GM21825 (cell line): Measurements from ENCODE around the gene PUSL1.

Experiments used
- ATAC-seq: cut with Tn5 transposase; IDR thresholded peaks from one replicate; pipeline ENCODE4 v1.9.1; 2021; ENCODE audit warnings: mild to moderate bottlenecking, moderate library complexity; ENCODE audit not compliant: unreplicated experiment

The PUSL1 gene

GRCh38 chr1:1278620-1279019 is 29.8 kb upstream of the PUSL1 start:
- ATAC-seq = no peak

DNA sequence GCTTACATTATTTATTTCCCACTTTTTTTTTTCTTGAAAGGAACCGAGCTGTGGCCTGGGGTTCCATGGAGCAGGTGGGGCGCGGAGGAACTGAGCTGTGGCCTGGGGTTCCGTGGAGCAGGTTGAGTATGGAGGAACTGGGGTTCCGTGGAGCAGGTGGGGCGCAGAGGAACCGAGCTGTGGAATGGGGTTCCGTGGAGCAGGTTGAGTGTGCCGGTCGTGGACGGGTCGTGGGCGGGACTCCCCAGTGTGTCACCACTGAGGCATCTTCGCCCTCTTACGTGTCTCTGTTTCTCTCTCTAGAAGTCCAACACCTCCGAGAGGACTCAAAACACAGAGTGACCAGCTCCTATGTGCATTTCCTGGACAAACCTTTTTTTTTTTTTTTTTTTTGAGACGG is 29.4 kb upstream of the PUSL1 start:
- ATAC-seq = no peak

GRCh38 chr1:1280782-1281481 is 27.5 kb upstream of the PUSL1 start:
- no peak for ATAC-seq

DNA sequence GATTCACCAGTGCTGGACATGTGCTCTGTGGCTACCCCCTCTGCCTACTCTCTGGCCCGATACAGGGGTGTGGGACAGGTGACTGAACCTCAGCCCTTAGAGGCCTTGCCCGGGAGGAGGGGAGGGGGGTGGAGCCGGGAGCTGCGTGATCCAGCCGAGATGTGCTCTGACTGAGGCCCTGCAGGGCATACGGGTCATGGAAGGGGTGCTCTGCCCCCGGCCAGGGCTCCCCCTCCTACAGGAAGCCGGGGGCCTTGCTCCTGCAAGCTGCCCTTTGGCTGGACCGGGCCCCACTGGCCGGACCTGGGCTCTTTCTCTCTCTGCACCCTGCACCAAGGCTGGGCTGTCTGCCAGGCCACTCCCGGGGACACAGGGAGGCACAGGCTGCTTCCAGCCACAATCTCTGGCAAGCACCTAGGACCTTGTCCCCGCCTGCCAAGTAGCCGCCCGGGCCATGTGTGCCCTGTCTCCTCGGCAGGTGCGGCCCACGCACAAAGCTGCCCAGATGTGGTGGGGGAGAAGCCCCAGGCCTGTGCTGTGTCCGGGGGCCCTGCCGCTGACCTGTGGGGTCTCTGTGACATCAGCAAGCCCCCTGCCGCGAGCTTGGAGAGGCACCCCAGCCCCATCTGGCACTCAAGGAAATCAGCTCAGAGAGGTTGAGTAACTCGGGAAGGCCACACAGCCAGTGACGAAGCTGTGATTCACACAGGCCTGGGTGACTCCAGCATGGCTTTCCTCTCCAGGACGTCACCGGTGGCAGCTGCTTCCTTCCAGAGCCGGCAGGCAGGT is 26.7 kb upstream of the PUSL1 start:
- ATAC-seq = no peak

GRCh38 chr1:1282998-1283397 is 25.4 kb upstream of the PUSL1 start:
- no peak for ATAC-seq

GRCh38 chr1:1283821-1284220 is 24.6 kb upstream of the PUSL1 start:
- ATAC-seq = no peak

DNA sequence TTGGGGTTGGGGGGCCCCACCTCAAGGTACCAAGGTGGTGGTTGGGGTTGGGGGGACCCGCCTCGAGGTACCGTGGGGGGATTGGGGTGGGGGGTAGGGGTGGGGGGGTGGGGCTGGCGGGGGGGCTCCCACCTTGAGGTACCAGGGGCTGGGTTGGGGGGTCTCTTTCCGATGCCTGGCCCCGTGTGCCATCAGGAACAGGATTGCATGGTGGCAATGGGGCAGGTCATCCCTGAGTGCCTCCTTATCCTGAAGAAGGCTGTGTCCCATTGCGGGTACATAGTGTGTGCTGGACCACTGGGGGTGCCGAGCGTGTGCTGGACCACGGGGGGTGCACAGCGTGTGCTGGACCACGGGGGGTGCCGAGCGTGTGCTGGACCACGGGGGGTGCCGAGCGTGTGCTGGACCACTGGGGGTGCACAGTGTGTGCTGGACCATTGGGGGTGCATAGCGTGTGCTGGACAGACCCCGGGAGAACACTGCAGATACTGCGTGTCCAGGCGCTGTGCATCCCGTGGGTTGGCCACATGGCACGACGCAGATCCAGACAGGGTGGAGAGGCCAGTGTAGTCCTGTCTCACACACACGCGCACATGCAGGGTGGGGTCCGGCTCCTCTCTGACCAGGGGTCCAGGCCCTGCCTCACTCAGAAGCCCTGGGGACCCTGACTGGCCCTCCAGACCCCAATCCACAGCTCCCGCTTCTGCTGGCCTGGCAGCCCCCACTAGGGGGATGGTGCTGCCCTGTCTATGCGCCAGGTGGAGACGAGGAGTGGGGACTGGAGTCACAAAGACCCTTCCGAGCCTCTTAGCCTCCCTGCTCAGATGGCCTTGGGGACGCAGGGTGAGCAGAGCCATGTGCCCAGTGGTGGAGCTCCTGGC is 23.9 kb upstream of the PUSL1 start:
- no peak for ATAC-seq

DNA sequence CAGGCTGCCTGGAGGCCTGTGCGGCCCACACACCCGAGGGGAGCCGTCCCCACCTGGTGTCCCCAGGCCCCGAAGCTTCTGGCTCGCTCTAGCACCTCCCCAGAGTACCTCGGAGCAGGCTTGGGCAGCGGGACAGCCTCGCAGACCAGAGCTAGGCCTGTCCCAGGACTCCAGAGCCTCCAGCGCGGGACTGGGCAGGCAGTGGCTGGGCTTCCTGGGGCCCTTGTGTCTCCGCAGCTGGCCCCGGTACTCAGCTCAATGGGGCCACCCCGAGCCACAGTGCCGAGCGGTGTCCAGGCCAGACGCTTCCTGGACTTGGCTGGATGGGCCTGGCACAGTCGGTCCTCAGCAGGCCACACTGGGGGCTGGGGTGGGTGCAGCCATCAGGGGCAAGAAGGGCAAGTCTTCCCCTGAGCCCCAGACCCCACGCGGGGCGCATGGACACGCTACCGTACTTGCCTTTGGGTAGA is 23.3 kb upstream of the PUSL1 start:
- no peak for ATAC-seq

DNA sequence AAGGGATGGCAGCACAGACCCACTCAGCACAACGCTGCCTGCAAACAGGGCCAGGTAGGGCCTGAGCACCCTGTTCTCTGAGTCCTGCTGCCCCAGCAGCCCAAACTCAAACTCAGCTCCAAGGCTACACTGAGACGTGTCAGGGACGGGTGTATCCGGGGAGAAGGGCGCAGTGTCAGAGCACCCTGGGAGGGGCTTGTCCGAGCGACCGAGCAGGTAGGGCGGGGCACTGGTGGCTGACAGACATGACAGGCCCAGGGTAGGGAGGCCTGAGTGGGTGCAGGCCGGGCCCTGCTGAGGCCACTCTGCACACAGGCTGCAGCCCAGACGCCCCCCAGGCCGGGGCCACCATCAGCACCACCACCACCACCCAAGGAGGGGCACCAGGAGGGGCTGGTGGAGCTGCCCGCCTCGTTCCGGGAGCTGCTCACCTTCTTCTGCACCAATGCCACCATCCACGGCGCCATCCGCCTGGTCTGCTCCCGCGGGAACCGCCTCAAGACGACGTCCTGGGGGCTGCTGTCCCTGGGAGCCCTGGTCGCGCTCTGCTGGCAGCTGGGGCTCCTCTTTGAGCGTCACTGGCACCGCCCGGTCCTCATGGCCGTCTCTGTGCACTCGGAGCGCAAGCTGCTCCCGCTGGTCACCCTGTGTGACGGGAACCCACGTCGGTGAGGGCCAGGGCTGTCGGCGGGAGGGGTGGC is 22.6 kb upstream of the PUSL1 start:
- no peak for ATAC-seq

GRCh38 chr1:1286313-1287261 is 21.8 kb upstream of the PUSL1 start:
- ATAC-seq = no peak

- ATAC-seq = no peak
Measured at GRCh38 chr1:1287288-1288110, 20.9 kb upstream of the PUSL1 start.

DNA sequence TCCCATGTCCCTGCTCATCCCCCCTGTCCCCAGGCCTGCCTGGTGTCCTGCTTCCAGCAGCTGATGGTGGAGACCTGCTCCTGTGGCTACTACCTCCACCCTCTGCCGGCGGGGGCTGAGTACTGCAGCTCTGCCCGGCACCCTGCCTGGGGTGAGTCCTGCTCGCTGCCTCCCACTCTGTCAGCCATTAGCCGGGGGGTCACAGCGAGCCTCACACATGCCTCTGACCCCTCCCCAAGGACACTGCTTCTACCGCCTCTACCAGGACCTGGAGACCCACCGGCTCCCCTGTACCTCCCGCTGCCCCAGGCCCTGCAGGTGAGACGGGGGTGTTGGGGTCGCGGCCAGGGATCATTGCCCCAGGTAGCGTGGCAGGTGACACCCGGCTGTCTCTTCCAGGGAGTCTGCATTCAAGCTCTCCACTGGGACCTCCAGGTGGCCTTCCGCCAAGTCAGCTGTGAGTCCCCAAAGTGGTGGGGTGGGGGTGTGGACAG is 18.1 kb upstream of the PUSL1 start:
- no peak for ATAC-seq

DNA sequence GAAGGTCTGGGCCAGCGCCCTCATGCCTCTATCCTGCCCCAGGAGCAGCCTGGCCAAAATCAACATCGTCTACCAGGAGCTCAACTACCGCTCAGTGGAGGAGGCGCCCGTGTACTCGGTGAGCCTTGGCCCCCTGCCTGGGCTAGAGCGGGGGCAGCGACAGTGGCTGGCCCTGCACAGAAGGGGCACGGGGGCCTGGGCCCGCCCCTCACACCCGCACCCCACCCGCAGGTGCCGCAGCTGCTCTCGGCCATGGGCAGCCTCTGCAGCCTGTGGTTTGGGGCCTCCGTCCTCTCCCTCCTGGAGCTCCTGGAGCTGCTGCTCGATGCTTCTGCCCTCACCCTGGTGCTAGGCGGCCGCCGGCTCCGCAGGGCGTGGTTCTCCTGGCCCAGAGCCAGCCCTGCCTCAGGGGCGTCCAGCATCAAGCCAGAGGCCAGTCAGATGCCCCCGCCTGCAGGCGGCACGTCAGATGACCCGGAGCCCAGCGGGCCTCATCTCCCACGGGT is 17.3 kb upstream of the PUSL1 start:
- ATAC-seq = no peak

GRCh38 chr1:1291548-1292441 is 16.6 kb upstream of the PUSL1 start:
- ATAC-seq = no peak

DNA sequence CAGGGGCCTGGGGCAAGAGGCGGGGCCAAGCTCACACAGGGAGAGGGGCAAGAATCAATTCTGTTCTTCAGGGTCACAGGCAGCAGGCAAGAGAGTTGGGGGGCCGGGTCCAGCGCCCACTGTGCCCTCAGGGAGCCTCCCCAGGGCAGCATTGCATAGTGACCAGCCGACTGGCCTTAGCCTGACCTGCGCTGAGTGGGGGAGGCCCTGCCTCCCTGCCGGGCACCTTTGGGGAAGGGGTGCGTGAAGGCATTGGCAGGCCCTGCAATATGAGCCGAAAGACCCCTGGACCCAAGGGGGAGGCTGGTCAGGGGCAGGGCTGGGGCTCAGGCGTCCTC is 16.0 kb upstream of the PUSL1 start:
- no peak for ATAC-seq

GRCh38 chr1:1292851-1293250 is 15.5 kb upstream of the PUSL1 start:
- ATAC-seq = no peak
